Measurements from ENCODE around the gene RARS1. TPM values are rescaled to one million over a fixed set of nuclear protein-coding genes. Genes with fewer than 3 reads are reported as not detected.

The RARS1 gene
- total and polyA plus RNA-seq, 2 donors from 2014 or later: 35.5 to 62.8 TPM

GRCh38 chr5:168553377-168554130 is 67.3 kb downstream of the RARS1 start:
- TF ChIP-seq CTCF (IDR thresholded peaks at IDR 0.05; ENCODE audit: borderline replicate concordance, extremely low read depth, insufficient read depth): no peak
- DNase-seq (no peak), FAIRE-seq (no peak)
- Histone ChIP-seq H3K9me3 (ENCODE audit: control insufficient read depth in 2 of 3, insufficient read depth in 1 of 3, low read length in 3 of 3) (no peaks in the 10 kb centered on the region), H3K36me3 (ENCODE audit: control insufficient read depth in 2 of 3, insufficient read depth in 3 of 3, low read length in 3 of 3) (peaks cover 0 to 11% (median 3%) of the 10 kb centered on the region in 3 donors), H3K4me1 (ENCODE audit: control insufficient read depth in 2 of 3, insufficient read depth in 2 of 3, low read depth in 1 of 3, low read length in 3 of 3) (no peaks in the 10 kb centered on the region), H3K4me3 (ENCODE audit: low read length in 3 of 3) (no peak overlapping the region), H3K27me3 (ENCODE audit: control insufficient read depth, insufficient read depth, low read length) (no peaks in the 10 kb centered on the region), H3K9ac (ENCODE audit: low read length in 3 of 3) (no peak overlapping the region), H3K27ac (ENCODE audit: low read depth in 2 of 2, low read length in 2 of 2) (no peak overlapping the region)
- intact Hi-C loops (cut with DNase I): no loop called here

- Histone ChIP-seq H3K9me3 (ENCODE audit: control insufficient read depth in 2 of 3, insufficient read depth in 1 of 3, low read length in 3 of 3) (no peaks in the 10 kb centered on the region), H3K27me3 (ENCODE audit: control insufficient read depth, insufficient read depth, low read length) (no peaks in the 10 kb centered on the region), H3K36me3 (ENCODE audit: control insufficient read depth in 2 of 3, insufficient read depth in 3 of 3, low read length in 3 of 3) (peaks cover 0 to 19% (median 5%) of the 10 kb centered on the region in 3 donors), H3K9ac (ENCODE audit: low read length in 3 of 3) (no peak overlapping the region), H3K27ac (ENCODE audit: low read depth in 2 of 2, low read length in 2 of 2) (no peak overlapping the region), H3K4me3 (ENCODE audit: low read length in 3 of 3) (no peak overlapping the region), H3K4me1 (ENCODE audit: control insufficient read depth in 2 of 3, insufficient read depth in 2 of 3, low read depth in 1 of 3, low read length in 3 of 3) (no peaks in the 10 kb centered on the region)
- no peak for FAIRE-seq
- intact Hi-C loops (cut with DNase I): no loop called here
- no peak for TF ChIP-seq CTCF (IDR thresholded peaks at IDR 0.05; ENCODE audit: borderline replicate concordance, extremely low read depth, insufficient read depth)
- DNase-seq: no peak
These were observed 71.1 kb downstream of the RARS1 start for GRCh38 chr5:168557389-168557788.

- no peak for DNase-seq
- Histone ChIP-seq H3K4me1 (ENCODE audit: control insufficient read depth in 2 of 3, insufficient read depth in 2 of 3, low read depth in 1 of 3, low read length in 3 of 3) (no peaks in the 10 kb centered on the region), H3K36me3 (ENCODE audit: control insufficient read depth in 2 of 3, insufficient read depth in 3 of 3, low read length in 3 of 3) (peaks cover 2 to 12% (median 3%) of the 10 kb centered on the region in 3 donors), H3K27ac (ENCODE audit: low read depth in 2 of 2, low read length in 2 of 2) (no peak overlapping the region), H3K27me3 (ENCODE audit: control insufficient read depth, insufficient read depth, low read length) (no peaks in the 10 kb centered on the region), H3K9ac (ENCODE audit: low read length in 3 of 3) (no peak overlapping the region), H3K9me3 (ENCODE audit: control insufficient read depth in 2 of 3, insufficient read depth in 1 of 3, low read length in 3 of 3) (no peaks in the 10 kb centered on the region), H3K4me3 (ENCODE audit: low read length in 3 of 3) (no peak overlapping the region)
- TF ChIP-seq CTCF (IDR thresholded peaks at IDR 0.05; ENCODE audit: borderline replicate concordance, extremely low read depth, insufficient read depth): no peak
- no peak for FAIRE-seq
- intact Hi-C loops (cut with DNase I): no loop called here
These were observed 76.0 kb downstream of the RARS1 start for GRCh38 chr5:168562279-168562678.
